MM.1S (cell line): Measurements from ENCODE around the gene RNU11.

Experiments used
- DNase-seq: peaks from one replicate; pipeline ENCODE4 v3.0.0-alpha.2; 2015
- H2AFZ ChIP-seq: fragments of 300-600 bp; sonication (generic); 2 replicates; pipeline ENCODE4 v1.6.0; 2016; ENCODE audit warnings: antibody characterized with exemption, low read length
- H3F3A ChIP-seq: fragments of 300-600 bp; sonication (generic); 2 replicates; pipeline ENCODE4 v1.6.1; 2016; ENCODE audit warnings: mild to moderate bottlenecking, antibody characterized with exemption, low read length, moderate library complexity, mixed read lengths; ENCODE audit not compliant: insufficient read depth
- H3K27ac ChIP-seq: fragments of 300-600 bp; sonication (generic); 2 replicates; pipeline ENCODE4 v1.5.1; 2016; ENCODE audit warnings: mild to moderate bottlenecking, low read length
- H3K27me3 ChIP-seq: fragments of 300-600 bp; sonication (generic); replicated peaks from 2 replicates; pipeline ENCODE4 v1.6.0; 2016; ENCODE audit warnings: low read length; ENCODE audit not compliant: insufficient read depth
- H3K36me3 ChIP-seq: fragments of 300-600 bp; sonication (generic); replicated peaks from 2 replicates; pipeline ENCODE4 v1.6.1; 2016; ENCODE audit warnings: mild to moderate bottlenecking, low read length, mixed read lengths; ENCODE audit not compliant: insufficient read depth
- H3K4me1 ChIP-seq: fragments of 300-600 bp; sonication (generic); 2 replicates; pipeline ENCODE4 v1.6.1; 2016; ENCODE audit warnings: low read length, mixed read lengths
- H3K4me2 ChIP-seq: fragments of 300-600 bp; sonication (generic); 2 replicates; pipeline ENCODE4 v1.6.0; 2016; ENCODE audit warnings: low read depth, low read length
- H3K4me3 ChIP-seq: fragments of 300-600 bp; sonication (generic); 2 replicates; pipeline ENCODE4 v1.5.1; 2016; ENCODE audit warnings: low read length, mixed read lengths
- H3K79me2 ChIP-seq: fragments of 300-600 bp; sonication (generic); 2 replicates; pipeline ENCODE4 v1.6.1; 2016; ENCODE audit warnings: mixed run types, low read length, mixed read lengths
- H3K9ac ChIP-seq: fragments of 300-600 bp; sonication (generic); 2 replicates; pipeline ENCODE4 v1.6.1; 2016; ENCODE audit warnings: low read length, mixed read lengths
- H3K9me2 ChIP-seq: fragments of 300-600 bp; sonication (generic); replicated peaks from 2 replicates; pipeline ENCODE4 v1.6.1; 2016; ENCODE audit warnings: mild to moderate bottlenecking, low read length, mixed read lengths; ENCODE audit not compliant: insufficient read depth
- H3K9me3 ChIP-seq: fragments of 300-600 bp; sonication (generic); replicated peaks from 2 replicates; pipeline ENCODE4 v1.6.1; 2016; ENCODE audit warnings: mild to moderate bottlenecking, low read length, mixed read lengths; ENCODE audit not compliant: insufficient read depth
- H4K20me1 ChIP-seq: fragments of 300-600 bp; sonication (generic); 2 replicates; pipeline ENCODE4 v1.6.1; 2016; ENCODE audit warnings: mild to moderate bottlenecking, low read length, moderate library complexity, mixed read lengths; ENCODE audit not compliant: insufficient read depth
- EZH2 ChIP-seq: fragments of 300-600 bp; sonication (generic); optimal IDR thresholded peaks from 2 replicates; pipeline ENCODE3; 2017; ENCODE audit warnings: low read depth, mild to moderate bottlenecking, antibody characterized with exemption, low read length, mixed read lengths
- EZH2phosphoT487 ChIP-seq: fragments of 300-600 bp; sonication (generic); IDR thresholded peaks from 2 replicates; pipeline ENCODE4 v1.6.1; 2018; ENCODE audit warnings: antibody characterized with exemption, low read length
- TF ChIP-seq, protein P1 (sequence below): fragments of 300-600 bp; sonication (generic); IDR thresholded peaks from 2 replicates; pipeline ENCODE4 v1.5.1; 2016; ENCODE audit warnings: antibody characterized with exemption, low read length, mixed read lengths

RNU11 gene

DNA sequence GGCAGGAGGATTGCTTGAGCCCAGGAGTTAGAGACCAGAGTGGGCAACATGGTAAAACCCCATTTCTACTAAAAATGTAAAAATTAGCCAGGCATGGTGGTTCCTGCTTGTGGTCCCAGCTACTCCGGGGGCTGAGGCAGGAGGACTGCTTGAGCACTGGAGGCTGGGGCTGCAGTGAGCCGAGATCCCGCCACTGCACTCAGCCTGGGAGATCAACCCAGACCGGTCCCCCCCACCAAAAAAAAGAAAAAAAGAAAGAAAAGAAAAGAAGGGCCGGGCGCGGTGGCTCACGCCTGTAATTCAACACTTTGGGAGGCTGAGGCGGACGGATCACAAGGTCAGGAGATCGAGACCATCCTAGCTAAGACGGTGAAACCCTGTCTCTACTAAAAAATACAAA, 18.4 kb downstream of the RNU11 start:
- no peak overlapping the region for H3K9ac ChIP-seq
- H3K36me3 ChIP-seq: no peaks in the 10 kb centered on the region
- TF ChIP-seq EZH2 (no peak), EZH2phosphoT487 (no peak)
- TF ChIP-seq, protein P1, sequence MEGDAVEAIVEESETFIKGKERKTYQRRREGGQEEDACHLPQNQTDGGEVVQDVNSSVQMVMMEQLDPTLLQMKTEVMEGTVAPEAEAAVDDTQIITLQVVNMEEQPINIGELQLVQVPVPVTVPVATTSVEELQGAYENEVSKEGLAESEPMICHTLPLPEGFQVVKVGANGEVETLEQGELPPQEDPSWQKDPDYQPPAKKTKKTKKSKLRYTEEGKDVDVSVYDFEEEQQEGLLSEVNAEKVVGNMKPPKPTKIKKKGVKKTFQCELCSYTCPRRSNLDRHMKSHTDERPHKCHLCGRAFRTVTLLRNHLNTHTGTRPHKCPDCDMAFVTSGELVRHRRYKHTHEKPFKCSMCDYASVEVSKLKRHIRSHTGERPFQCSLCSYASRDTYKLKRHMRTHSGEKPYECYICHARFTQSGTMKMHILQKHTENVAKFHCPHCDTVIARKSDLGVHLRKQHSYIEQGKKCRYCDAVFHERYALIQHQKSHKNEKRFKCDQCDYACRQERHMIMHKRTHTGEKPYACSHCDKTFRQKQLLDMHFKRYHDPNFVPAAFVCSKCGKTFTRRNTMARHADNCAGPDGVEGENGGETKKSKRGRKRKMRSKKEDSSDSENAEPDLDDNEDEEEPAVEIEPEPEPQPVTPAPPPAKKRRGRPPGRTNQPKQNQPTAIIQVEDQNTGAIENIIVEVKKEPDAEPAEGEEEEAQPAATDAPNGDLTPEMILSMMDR: no peak
- peaks cover 5% of the 10 kb centered on the region for H3K4me1 ChIP-seq
- no peak overlapping the region for H3K4me2 ChIP-seq
- H3K79me2 ChIP-seq: peaks cover 33% of the 10 kb centered on the region
- no peaks in the 10 kb centered on the region for H4K20me1 ChIP-seq
- H3K27me3 ChIP-seq: no peaks in the 10 kb centered on the region
- H2AFZ ChIP-seq: no peak overlapping the region
- H3F3A ChIP-seq: peaks cover 14% of the 10 kb centered on the region
- no peak overlapping the region for H3K4me3 ChIP-seq
- H3K9me3 ChIP-seq: no peaks in the 10 kb centered on the region
- DNase-seq: no peak
- H3K27ac ChIP-seq: no peak overlapping the region
- no peaks in the 10 kb centered on the region for H3K9me2 ChIP-seq

DNA sequence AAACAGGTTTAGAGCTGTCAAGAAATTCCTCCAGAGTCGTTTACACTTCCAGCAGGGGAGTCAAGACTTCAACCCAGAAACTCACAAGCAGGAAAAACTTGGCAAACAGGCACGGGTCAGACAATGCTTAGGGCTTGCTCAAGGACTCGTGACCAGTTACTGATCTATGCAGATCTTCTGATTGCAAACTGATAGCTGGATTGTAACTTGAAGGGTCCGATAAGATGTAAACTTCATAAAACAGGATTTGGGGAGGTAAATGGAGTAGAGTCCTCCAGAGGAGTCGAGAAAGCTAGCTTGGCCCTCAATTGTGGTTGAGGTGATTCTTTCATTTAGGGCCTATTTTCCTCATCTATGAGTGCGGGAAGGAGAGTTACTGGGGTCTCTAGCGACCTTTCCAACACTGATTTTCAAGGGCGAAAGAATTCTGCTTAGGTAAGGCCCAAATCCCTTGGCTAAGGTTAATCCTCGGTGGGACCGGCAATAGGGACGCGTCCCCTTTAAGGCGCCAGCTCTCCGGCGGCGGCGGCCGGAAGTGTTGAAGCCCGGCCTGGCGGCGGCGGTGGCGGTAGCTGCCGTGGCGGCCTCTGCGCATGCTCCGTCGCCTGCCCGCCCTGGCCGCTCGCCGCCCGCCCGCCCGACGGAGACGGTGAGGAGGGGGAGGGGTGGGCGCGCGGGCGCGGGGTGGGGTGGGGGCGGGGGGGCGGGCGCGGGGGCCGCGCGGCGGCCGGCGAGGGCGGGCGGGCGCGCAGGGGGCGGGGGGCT, 20.0 kb downstream of the RNU11 start, which contains the start of gene GMEB1:
Gene GMEB1 (plus strand): TSS at position 594 of the 765 bp plus-strand sequence. CDS start 14,829 bp downstream, outside the sequence.
- H3K4me2 ChIP-seq: peak within 1 kb of the TSS; percentile 77

DNA sequence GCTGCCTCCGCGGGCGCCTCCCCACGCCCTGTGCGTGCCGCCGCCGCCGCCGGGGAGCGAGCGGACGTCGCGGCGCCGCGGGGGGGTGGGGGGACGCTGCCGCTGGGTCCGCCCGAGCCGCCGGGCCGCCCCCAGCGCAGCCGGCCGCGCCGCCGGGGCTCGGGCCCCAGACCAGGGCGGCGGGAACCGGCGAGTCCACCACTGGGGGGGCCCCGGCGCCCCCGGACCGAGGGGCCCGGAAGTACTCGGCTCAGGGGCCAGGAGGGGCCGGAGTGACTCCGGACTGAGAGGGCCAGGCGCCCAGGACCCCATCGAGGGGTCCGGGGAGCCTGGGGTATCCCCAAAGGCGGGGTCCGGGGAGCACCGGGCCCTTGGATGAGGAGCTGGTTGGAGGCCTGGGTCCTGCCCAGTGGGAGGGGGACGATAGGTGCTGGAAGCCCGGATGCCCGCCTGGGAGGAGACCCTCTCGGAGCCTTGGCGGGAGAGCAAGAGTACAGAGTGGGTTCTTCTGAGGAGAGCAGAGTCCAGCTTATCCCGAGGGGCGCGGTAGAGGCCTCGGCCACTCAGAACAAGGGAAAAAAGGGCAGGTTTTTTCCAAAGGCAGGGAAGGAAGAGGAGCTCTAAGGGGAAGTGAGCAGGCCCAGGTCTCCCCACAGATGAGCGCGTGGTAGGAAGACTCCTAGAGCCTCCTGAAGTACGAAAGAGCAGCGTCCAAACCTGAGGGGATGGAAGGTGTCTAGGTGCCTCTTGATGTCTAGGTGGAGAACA, 20.7 kb downstream of the RNU11 start:
- peak; percentile 74 for DNase-seq
- Histone ChIP-seq H3K27me3 (no peaks in the 10 kb centered on the region), H3K4me2 (peak overlapping the region; percentile 73)

More for the DNA sequence above, 20.0 kb downstream of the RNU11 start, which contains the start of gene GMEB1:
- Histone ChIP-seq H3K36me3 (no peaks in the 10 kb centered on the region), H3K4me1 (peaks cover 5% of the 10 kb centered on the region), H3K4me3 (peak within 1 kb of the TSS; percentile 88), H3K27ac (peak within 1 kb of the TSS; percentile 83), H3F3A (peaks cover 14% of the 10 kb centered on the region), H3K9ac (peak within 1 kb of the TSS; percentile 90), H3K9me3 (no peaks in the 10 kb centered on the region), H4K20me1 (no peaks in the 10 kb centered on the region), H3K9me2 (no peaks in the 10 kb centered on the region), H2AFZ (peak within 1 kb of the TSS; percentile 100), H3K27me3 (no peaks in the 10 kb centered on the region), H3K79me2 (peaks cover 40% of the 10 kb centered on the region)
- TF ChIP-seq, protein P1: no peak
- no peak for TF ChIP-seq EZH2
- TF ChIP-seq EZH2phosphoT487: no peak
- peak; percentile 93 for DNase-seq

More for the DNA sequence above, 20.7 kb downstream of the RNU11 start:
- peaks cover 48% of the 10 kb centered on the region for H3K79me2 ChIP-seq
- peak overlapping the region; percentile 83 for H3K27ac ChIP-seq
- peak overlapping the region; percentile 90 for H3K9ac ChIP-seq
- H3K9me2 ChIP-seq: no peaks in the 10 kb centered on the region
- peak overlapping the region; percentile 69 for H2AFZ ChIP-seq
- TF ChIP-seq EZH2: no peak
- TF ChIP-seq, protein P1: no peak
- TF ChIP-seq EZH2phosphoT487: no peak
- no peaks in the 10 kb centered on the region for H4K20me1 ChIP-seq
- peaks cover 14% of the 10 kb centered on the region for H3F3A ChIP-seq
- peak overlapping the region; percentile 88 for H3K4me3 ChIP-seq
- H3K36me3 ChIP-seq: no peaks in the 10 kb centered on the region
- no peaks in the 10 kb centered on the region for H3K9me3 ChIP-seq
- H3K4me1 ChIP-seq: peaks cover 5% of the 10 kb centered on the region
